ENCODE results near the gene UMOD. TPM values are rescaled to one million over a fixed set of nuclear protein-coding genes. Genes with fewer than 3 reads are reported as not detected.

The UMOD gene
- total RNA-seq, 1 experiment from 2014 or later, result not detected

DNA sequence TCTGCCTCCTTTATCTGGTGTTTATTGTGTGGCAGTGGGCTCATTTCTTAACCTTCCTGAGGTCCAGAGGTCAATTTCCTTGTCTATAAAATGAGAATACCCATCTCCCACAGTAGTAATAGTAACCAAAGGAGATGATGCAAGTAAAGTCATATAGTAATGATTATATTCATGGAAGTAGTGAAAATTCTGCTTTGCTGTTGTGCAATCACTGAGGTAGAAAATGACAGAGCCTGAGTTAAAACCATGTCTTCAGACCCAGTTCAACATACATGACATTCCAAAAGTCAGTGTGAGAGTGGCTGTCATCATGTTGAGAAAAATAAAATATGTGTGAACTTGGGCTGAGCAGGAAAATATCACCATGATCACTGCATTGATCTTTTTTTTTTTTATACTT is 864 bp upstream of the UMOD start:
- no TSS peak for BruUV-seq (replicated peaks)
- Histone ChIP-seq H3K36me3 (ENCODE audit: low read depth) (no peaks in the 10 kb centered on the region), H3K27me3 (ENCODE audit: insufficient read depth, low read depth) (peaks cover 35% of the 10 kb centered on the region), H3K9me2 (ENCODE audit: insufficient read depth) (no peaks in the 10 kb centered on the region), H3K9me3 (ENCODE audit: insufficient read depth, low read depth) (no peaks in the 10 kb centered on the region), H2AFZ (no peak overlapping the region), H3K4me3 (no peak overlapping the region), H3K4me2 (no peak overlapping the region), H3K79me2 (ENCODE audit: low read depth) (no peaks in the 10 kb centered on the region), H3K27ac (no peak overlapping the region), H3K4me1 (replicated peaks; ENCODE audit: insufficient read depth) (no peaks in the 10 kb centered on the region), H3F3A (ENCODE audit: insufficient read depth, low read depth) (no peaks in the 10 kb centered on the region), H4K20me1 (ENCODE audit: insufficient read depth) (no peaks in the 10 kb centered on the region)
- intact Hi-C loops (cut with micrococcal nuclease; ENCODE audit: unreplicated experiment), result no loop called here
- no peak for TF ChIP-seq EZH2 (IDR thresholded peaks at IDR 0.05; ENCODE audit: low read depth)
- POLR2A ChIA-PET (ENCODE audit: unreplicated experiment), result no interaction called here
- CTCF ChIA-PET, result no interaction called here
- DNase-seq, result no peak

DNA sequence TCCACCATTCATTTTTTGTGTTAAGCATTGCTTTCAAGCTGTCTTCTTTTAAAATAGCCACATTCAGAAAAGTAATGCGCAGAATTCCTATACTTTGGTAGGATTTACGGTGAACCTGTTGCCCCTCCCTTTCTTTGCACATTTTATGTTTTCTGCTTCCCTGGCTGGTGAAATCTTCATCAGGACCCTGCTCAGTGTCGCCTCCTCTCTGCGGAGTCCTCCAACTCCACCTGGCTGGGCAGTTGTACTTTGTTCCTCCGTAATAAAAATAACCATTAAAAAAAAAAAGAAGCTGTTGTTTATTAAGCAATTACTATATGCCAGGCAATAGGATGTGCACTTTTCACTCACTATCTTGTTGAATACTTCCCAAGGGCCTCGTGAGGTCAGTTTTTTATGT is 2.9 kb downstream of the UMOD start:
- Histone ChIP-seq H3K36me3 (ENCODE audit: low read depth) (no peaks in the 10 kb centered on the region), H3K27ac (no peak overlapping the region), H2AFZ (no peak overlapping the region), H3K4me1 (replicated peaks; ENCODE audit: insufficient read depth) (no peaks in the 10 kb centered on the region), H3F3A (ENCODE audit: insufficient read depth, low read depth) (no peaks in the 10 kb centered on the region), H3K27me3 (ENCODE audit: insufficient read depth, low read depth) (peaks cover 12% of the 10 kb centered on the region; the same call in 1 of the 2 replicates), H3K79me2 (ENCODE audit: low read depth) (no peaks in the 10 kb centered on the region), H3K9me3 (ENCODE audit: insufficient read depth, low read depth) (no peaks in the 10 kb centered on the region), H3K4me3 (no peak overlapping the region), H3K9me2 (ENCODE audit: insufficient read depth) (no peaks in the 10 kb centered on the region), H3K4me2 (no peak overlapping the region), H4K20me1 (ENCODE audit: insufficient read depth) (no peaks in the 10 kb centered on the region)
- ChIA-PET POLR2A (ENCODE audit: unreplicated experiment) (no interaction called here), CTCF (no interaction called here)
- DNase-seq, result no peak
- no TSS peak for BruUV-seq (replicated peaks)
- intact Hi-C loops (cut with micrococcal nuclease; ENCODE audit: unreplicated experiment), result no loop called here
- TF ChIP-seq, protein P1, sequence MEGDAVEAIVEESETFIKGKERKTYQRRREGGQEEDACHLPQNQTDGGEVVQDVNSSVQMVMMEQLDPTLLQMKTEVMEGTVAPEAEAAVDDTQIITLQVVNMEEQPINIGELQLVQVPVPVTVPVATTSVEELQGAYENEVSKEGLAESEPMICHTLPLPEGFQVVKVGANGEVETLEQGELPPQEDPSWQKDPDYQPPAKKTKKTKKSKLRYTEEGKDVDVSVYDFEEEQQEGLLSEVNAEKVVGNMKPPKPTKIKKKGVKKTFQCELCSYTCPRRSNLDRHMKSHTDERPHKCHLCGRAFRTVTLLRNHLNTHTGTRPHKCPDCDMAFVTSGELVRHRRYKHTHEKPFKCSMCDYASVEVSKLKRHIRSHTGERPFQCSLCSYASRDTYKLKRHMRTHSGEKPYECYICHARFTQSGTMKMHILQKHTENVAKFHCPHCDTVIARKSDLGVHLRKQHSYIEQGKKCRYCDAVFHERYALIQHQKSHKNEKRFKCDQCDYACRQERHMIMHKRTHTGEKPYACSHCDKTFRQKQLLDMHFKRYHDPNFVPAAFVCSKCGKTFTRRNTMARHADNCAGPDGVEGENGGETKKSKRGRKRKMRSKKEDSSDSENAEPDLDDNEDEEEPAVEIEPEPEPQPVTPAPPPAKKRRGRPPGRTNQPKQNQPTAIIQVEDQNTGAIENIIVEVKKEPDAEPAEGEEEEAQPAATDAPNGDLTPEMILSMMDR (conservative IDR thresholded peaks at IDR 0.05), result no peak; the same call in 1 of the 2 replicates
- TF ChIP-seq EZH2 (IDR thresholded peaks at IDR 0.05; ENCODE audit: low read depth), result no peak

DNA sequence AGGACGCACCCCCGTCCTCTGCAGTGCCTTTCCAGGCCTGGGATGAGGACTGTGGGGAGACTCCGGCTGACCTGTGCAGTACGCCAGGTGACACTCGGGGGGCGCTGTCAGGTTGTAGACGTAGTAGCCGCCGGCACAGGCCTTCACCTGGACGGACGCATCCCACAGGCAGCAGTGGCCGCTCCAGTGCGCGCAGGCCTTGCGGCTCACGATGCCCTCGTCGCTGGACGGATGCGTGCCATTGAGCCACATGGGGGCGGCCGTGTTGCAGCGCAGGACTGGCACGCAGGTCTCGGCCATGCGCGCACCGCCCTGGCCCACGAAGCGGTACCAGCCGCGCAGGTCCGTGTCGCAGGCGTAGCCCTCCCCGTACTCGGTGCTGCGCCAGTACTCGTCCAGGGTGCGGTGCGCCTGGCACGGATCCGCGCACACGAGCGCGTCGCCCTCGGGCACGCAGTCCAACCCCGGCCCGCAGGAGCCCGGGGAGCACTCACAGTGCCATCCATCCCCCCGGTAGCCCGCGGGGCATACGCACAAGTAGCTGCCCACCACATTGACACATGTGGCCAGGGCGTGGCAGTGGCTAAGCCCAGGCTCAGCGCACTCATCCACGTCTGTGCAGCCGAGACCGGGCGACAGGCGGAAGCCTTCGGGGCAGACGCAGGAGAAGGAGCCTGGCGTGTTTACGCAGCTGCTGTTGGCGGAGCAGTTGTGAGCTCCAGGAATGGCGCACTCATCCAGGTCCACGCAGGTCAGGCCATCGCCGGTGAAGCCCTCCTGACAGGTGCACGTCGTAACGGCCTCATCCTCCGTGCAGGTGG is 3.9 kb downstream of the UMOD start:
- H4K20me1 ChIP-seq (ENCODE audit: insufficient read depth), result no peaks in the 10 kb centered on the region
- no peaks in the 10 kb centered on the region for H3F3A ChIP-seq (ENCODE audit: insufficient read depth, low read depth)
- peaks cover 12% of the 10 kb centered on the region; the same call in 1 of the 2 replicates for H3K27me3 ChIP-seq (ENCODE audit: insufficient read depth, low read depth)
- no peak overlapping the region for H3K4me2 ChIP-seq
- intact Hi-C loops (cut with micrococcal nuclease; ENCODE audit: unreplicated experiment), result no loop called here
- ChIA-PET CTCF (no interaction called here), POLR2A (ENCODE audit: unreplicated experiment) (no interaction called here)
- TF ChIP-seq EZH2 (IDR thresholded peaks at IDR 0.05; ENCODE audit: low read depth), result no peak
- TF ChIP-seq, protein P1 (conservative IDR thresholded peaks at IDR 0.05), result no peak
- no peaks in the 10 kb centered on the region for H3K9me2 ChIP-seq (ENCODE audit: insufficient read depth)
- no peak for DNase-seq
- H3K27ac ChIP-seq, result no peak overlapping the region
- no peak overlapping the region for H2AFZ ChIP-seq
- no peaks in the 10 kb centered on the region for H3K4me1 ChIP-seq (replicated peaks; ENCODE audit: insufficient read depth)
- H3K4me3 ChIP-seq, result no peak overlapping the region
- BruUV-seq (replicated peaks), result no TSS peak
- H3K9me3 ChIP-seq (ENCODE audit: insufficient read depth, low read depth), result no peaks in the 10 kb centered on the region
- H3K79me2 ChIP-seq (ENCODE audit: low read depth), result no peaks in the 10 kb centered on the region
- no peaks in the 10 kb centered on the region for H3K36me3 ChIP-seq (ENCODE audit: low read depth)
